BLaER1 (cell line): ENCODE measurements around the gene TNIK.
"Not testable (repeated sequence)": the region's sequence is repeated elsewhere in the genome, so short reads cannot be mapped to it uniquely, and the experiment has no call there.

Experiments used
- H3K27ac ChIP-seq: shearing (Covaris generic); formaldehyde crosslinking; 2 replicates; pipeline ENCODE4 v1.8.1; 2022
- H3K27me3 ChIP-seq: shearing (Covaris generic); formaldehyde crosslinking; 2 replicates; pipeline ENCODE4 v1.8.1; 2022
- H3K36me3 ChIP-seq: shearing (Covaris generic); formaldehyde crosslinking; 2 replicates; pipeline ENCODE4 v1.8.1; 2022
- H3K4me1 ChIP-seq: shearing (Covaris generic); formaldehyde crosslinking; 2 replicates; pipeline ENCODE4 v1.8.1; 2022
- H3K4me2 ChIP-seq: shearing (Covaris generic); formaldehyde crosslinking; 2 replicates; pipeline ENCODE4 v1.8.1; 2022
- H3K4me3 ChIP-seq: shearing (Covaris generic); formaldehyde crosslinking; 2 replicates; pipeline ENCODE4 v1.8.1; 2022
- H3K9ac ChIP-seq: shearing (Covaris generic); formaldehyde crosslinking; 2 replicates; pipeline ENCODE4 v1.8.1; 2022
- H3K9me3 ChIP-seq: shearing (Covaris generic); formaldehyde crosslinking; 2 replicates; pipeline ENCODE4 v1.8.1; 2022
- H4K20me1 ChIP-seq: shearing (Covaris generic); formaldehyde crosslinking; 2 replicates; pipeline ENCODE4 v1.8.1; 2022
- Cebpa-rat ChIP-seq: shearing (Covaris generic); IDR thresholded peaks from 2 replicates; pipeline ENCODE4 v1.8.1; 2022

The TNIK gene

DNA sequence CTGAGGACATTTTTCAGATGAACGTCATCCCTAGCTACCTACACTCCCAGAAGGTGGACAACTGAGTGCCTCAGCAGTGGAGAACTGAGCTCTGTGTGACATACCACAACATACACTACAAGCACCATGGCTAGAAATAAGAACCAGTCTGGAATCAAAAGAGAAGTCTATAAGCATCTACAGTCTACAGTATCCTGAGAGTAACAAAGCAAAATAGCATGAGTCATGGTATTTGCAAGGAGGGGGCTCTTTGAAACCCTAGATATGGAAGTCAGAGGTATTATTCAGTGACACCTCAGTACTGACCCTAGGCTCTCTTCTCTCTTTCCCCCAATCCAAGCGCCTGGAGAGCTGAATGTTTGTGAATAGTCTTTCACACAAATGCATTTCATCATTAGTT lies 87.5 kb downstream of the TNIK start:
- no peaks in the 10 kb centered on the region for H3K9me3 ChIP-seq
- H3K9ac ChIP-seq, result no peak overlapping the region
- no peaks in the 10 kb centered on the region for H3K27me3 ChIP-seq
- no peaks in the 10 kb centered on the region for H3K4me1 ChIP-seq
- no peak overlapping the region for H3K27ac ChIP-seq
- H3K4me3 ChIP-seq, result no peak overlapping the region
- no peaks in the 10 kb centered on the region for H4K20me1 ChIP-seq
- no peak for TF ChIP-seq Cebpa-rat
- no peaks in the 10 kb centered on the region for H3K36me3 ChIP-seq
- H3K4me2 ChIP-seq, result no peak overlapping the region

DNA sequence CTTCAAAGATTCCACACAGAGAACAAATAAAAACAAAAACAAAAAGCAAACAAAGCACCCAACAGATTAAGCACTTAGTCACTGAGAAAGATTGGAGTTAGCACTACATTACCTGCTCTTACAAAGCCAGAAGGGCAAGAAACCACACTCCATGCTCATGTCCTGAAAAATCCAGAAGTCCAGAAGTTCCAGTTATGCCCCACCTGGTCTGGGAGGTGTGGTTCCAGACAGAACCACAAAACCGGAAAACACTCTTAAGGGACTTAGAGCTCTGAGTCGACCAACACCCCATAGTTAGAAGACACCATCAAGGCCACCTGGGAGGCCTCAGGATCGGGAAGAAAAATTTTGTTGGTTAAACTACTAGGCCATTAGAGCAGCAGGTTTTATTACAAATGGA lies 88.9 kb downstream of the TNIK start:
- TF ChIP-seq Cebpa-rat, result no peak
- H3K27ac ChIP-seq, result no peak overlapping the region

DNA sequence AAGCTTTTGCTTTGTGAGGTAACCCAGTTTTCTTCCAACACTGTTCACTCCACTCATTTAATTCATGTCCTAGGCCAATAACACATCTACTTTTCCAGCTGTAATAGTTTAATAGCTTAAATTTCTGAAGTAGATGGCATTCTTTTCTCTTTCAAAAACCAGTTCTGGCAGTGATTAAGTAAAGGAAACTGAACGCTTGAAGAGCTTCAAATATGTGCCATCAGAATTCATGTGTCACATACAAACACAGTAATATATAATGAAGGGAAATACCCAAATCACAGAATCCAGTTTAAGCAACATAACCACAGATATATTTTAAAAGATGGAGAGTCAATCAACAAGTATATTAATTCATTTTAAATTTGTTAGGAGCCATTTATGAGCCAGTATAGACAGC lies 91.0 kb downstream of the TNIK start:
- no peak for TF ChIP-seq Cebpa-rat
- no peaks in the 10 kb centered on the region for H3K4me1 ChIP-seq
- no peak overlapping the region for H3K9ac ChIP-seq
- no peak overlapping the region for H3K4me2 ChIP-seq
- H3K36me3 ChIP-seq, result no peaks in the 10 kb centered on the region
- H3K4me3 ChIP-seq, result no peak overlapping the region
- no peak overlapping the region for H3K27ac ChIP-seq
- no peaks in the 10 kb centered on the region for H3K27me3 ChIP-seq
- no peaks in the 10 kb centered on the region for H4K20me1 ChIP-seq
- H3K9me3 ChIP-seq, result no peaks in the 10 kb centered on the region

More for the DNA sequence above, 88.9 kb downstream of the TNIK start:
- Histone ChIP-seq H3K4me1 (no peaks in the 10 kb centered on the region), H3K36me3 (no peaks in the 10 kb centered on the region), H3K9ac (no peak overlapping the region), H3K4me3 (no peak overlapping the region), H4K20me1 (no peaks in the 10 kb centered on the region), H3K9me3 (no peaks in the 10 kb centered on the region), H3K27me3 (no peaks in the 10 kb centered on the region), H3K4me2 (no peak overlapping the region)

DNA sequence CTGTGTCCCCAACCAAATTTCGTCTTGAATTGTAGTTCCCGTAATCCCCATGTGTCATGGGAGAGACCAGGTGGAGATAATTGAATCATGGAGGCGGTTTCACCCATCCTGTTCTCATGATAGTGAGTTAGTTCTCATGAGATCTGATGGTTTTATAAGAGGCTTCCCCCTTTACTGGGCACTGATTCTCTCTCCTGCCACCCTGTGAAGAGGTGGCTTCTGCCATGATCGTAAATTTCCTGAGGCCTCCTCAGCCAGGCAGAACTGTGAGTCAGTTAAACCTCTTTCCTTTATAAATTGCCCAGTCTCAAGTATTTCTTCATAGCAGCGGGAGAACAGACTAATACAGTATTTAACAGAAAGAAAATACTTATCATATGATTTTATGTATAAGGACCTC lies 93.5 kb downstream of the TNIK start:
- not testable (repeated sequence) for H3K9me3 ChIP-seq, H4K20me1 ChIP-seq, H3K4me3 ChIP-seq, H3K9ac ChIP-seq, H3K4me2 ChIP-seq, H3K27ac ChIP-seq, H3K4me1 ChIP-seq, H3K27me3 ChIP-seq, H3K36me3 ChIP-seq

DNA sequence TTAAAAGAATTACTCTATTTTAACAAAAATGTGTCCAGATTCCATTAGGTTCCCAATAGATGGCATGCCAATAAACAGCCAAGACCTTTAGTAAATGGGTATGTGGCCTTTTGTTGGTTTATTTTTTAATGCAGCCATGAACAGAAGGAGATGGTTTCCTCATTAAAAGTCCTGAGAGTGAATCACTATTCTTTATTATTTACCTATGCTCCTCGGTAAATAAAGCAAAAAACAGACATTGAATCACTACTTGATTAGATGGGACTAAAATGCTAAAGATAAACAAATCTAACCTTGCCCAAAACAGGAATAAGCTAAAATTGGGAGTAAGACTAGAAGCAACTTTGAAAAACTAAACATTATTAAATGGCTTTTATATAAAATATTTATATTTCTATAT lies 94.2 kb downstream of the TNIK start:
- Histone ChIP-seq H3K9ac (no peak overlapping the region), H3K4me2 (no peak overlapping the region), H3K4me1 (no peaks in the 10 kb centered on the region), H3K27me3 (no peaks in the 10 kb centered on the region), H4K20me1 (no peaks in the 10 kb centered on the region), H3K4me3 (no peak overlapping the region), H3K27ac (no peak overlapping the region), H3K36me3 (no peaks in the 10 kb centered on the region), H3K9me3 (no peaks in the 10 kb centered on the region)
- no peak for TF ChIP-seq Cebpa-rat

DNA sequence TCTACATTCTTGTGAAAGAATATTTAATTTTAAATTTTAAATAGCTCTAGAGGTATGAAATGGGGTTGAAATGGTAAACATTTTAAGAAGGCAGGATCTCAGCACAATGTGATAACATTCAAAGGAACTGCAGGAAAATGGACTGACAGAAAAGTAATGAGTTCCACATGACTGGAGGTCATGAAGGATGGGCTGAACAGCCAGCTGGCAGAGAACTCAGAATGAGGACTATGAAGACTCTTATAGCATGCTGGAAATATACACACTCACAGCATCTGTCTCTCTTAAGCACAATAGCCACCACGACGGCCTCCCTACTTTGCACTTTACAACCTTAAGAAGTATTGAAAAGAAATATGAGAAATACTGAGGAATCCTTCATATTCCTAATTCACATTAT lies 94.7 kb downstream of the TNIK start:
- Histone ChIP-seq H4K20me1 (no peaks in the 10 kb centered on the region), H3K9me3 (no peaks in the 10 kb centered on the region), H3K9ac (no peak overlapping the region), H3K27me3 (no peaks in the 10 kb centered on the region), H3K36me3 (no peaks in the 10 kb centered on the region), H3K27ac (no peak overlapping the region), H3K4me2 (no peak overlapping the region), H3K4me1 (no peaks in the 10 kb centered on the region), H3K4me3 (no peak overlapping the region)
- TF ChIP-seq Cebpa-rat, result no peak

DNA sequence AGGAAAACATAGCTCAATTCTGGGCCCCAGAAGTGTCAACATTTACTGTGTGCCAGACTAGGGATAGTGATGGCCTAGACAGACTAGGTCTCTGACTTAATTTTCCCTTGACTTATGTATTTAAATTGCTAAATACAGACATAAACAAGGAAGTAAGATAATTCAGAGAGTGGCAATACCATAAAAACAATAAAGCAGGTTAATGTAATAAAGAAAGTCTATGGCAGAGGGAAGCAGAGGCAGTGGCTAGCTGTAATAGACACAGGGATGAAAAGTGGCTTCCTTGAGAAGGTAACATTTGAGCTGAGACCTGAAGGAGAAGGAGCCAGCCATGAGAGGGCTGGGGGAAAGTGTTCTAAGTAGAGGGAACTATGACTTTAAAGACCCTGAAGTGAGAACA lies 95.7 kb downstream of the TNIK start:
- Histone ChIP-seq H3K4me1 (no peaks in the 10 kb centered on the region), H3K36me3 (no peaks in the 10 kb centered on the region), H3K9me3 (no peaks in the 10 kb centered on the region), H4K20me1 (no peaks in the 10 kb centered on the region), H3K27me3 (no peaks in the 10 kb centered on the region), H3K4me3 (no peak overlapping the region), H3K9ac (no peak overlapping the region), H3K4me2 (no peak overlapping the region), H3K27ac (no peak overlapping the region)
- no peak for TF ChIP-seq Cebpa-rat

DNA sequence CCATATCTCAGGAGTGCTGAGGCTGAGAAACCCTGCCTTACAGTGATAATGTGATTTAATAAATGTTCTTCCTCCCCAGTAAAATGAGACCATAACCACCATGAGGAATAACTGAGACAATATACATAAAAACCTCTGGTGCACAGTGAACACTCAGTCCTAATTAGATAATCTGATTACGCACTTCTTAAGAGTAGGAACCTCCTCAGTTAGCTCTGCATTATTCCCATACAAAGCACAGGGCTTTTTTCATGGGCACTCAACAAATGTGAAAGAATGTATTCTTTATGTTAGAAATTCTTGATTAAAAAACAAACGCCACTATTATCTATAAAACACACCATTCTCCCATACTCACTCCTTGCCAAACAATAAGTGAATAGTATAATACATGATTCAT lies 97.0 kb downstream of the TNIK start:
- no peak overlapping the region for H3K27ac ChIP-seq
- no peaks in the 10 kb centered on the region for H3K4me1 ChIP-seq
- H3K27me3 ChIP-seq, result no peaks in the 10 kb centered on the region
- no peaks in the 10 kb centered on the region for H4K20me1 ChIP-seq
- no peak for TF ChIP-seq Cebpa-rat
- H3K4me3 ChIP-seq, result no peak overlapping the region
- no peak overlapping the region for H3K9ac ChIP-seq
- H3K9me3 ChIP-seq, result no peaks in the 10 kb centered on the region
- H3K4me2 ChIP-seq, result no peak overlapping the region
- H3K36me3 ChIP-seq, result no peaks in the 10 kb centered on the region

DNA sequence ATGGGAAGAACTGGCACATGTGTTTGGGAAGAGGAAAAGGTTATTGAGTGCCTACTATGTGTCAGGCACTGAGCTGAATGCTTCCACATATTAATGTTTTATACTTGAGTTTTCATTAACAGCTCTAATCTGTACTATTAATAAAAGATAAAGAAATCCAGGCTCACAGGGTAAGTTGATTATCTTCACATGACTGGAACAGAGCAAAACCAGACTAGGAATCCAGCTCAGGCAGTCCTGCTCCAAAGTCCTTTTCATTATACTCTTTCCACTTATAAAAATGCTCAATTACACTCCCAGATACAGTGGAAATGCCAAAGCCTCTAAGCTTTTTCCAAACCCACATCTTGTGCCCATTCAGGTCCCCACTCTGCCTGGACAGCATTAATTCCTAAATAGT lies 97.6 kb downstream of the TNIK start:
- no peaks in the 10 kb centered on the region for H3K4me1 ChIP-seq
- H4K20me1 ChIP-seq, result no peaks in the 10 kb centered on the region
- no peak overlapping the region for H3K9ac ChIP-seq
- H3K4me2 ChIP-seq, result no peak overlapping the region
- H3K4me3 ChIP-seq, result no peak overlapping the region
- TF ChIP-seq Cebpa-rat, result no peak
- no peak overlapping the region for H3K27ac ChIP-seq
- no peaks in the 10 kb centered on the region for H3K9me3 ChIP-seq
- H3K36me3 ChIP-seq, result no peaks in the 10 kb centered on the region
- H3K27me3 ChIP-seq, result no peaks in the 10 kb centered on the region

DNA sequence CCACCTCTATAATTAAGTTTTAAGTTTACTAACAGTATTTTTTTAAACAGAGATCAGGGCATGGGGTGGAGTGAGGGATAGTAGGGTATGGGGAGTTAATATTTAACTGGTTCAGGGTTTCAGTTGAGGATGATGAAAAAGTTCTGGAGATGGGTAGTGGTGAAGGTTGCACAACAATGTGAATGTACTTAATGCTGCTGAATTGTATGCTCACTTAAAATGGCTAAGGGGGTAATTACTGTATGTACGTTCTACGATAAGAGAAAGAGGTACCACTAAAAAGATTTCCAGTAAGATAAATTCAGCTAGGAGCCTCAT lies 101.4 kb downstream of the TNIK start:
- H4K20me1 ChIP-seq, result no peaks in the 10 kb centered on the region
- H3K4me1 ChIP-seq, result no peaks in the 10 kb centered on the region
- no peaks in the 10 kb centered on the region for H3K36me3 ChIP-seq
- no peak overlapping the region for H3K4me3 ChIP-seq
- H3K27ac ChIP-seq, result no peak overlapping the region
- no peaks in the 10 kb centered on the region for H3K27me3 ChIP-seq
- H3K4me2 ChIP-seq, result no peak overlapping the region
- no peak for TF ChIP-seq Cebpa-rat
- no peak overlapping the region for H3K9ac ChIP-seq
- no peaks in the 10 kb centered on the region for H3K9me3 ChIP-seq

DNA sequence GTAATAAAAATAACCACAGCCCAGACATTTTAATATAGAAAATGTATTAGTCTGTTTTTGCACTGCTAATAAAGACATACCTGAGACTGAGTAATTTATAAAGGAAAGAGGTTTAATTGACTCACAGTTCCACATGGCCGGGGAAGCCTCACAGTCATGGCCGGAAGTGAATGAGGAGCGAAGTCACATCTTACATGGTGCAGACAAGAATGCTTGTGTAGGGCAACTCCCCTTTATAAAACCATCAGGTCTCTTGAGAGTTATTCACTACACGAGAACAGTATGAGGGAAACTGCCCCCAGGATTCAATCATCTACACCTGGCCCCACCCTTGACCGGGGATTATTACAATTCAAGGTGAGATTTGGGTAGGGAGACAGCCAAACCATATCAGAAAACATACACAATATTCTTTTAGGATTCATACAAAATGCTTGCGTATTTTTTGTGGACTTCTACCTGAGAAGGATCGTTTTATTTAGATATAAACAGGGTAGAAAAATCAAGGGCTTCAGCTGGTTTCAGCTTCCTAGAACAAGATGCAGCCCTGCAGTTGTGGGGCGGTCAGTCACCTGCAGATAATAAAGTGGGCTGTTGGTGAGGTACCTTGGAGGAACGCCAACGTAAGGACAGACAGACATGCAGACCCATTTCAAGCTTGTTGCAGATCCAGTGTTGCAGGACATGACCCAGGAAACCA lies 101.9 kb downstream of the TNIK start:
- no peaks in the 10 kb centered on the region for H3K36me3 ChIP-seq
- H3K27me3 ChIP-seq, result no peaks in the 10 kb centered on the region
- H3K9me3 ChIP-seq, result no peaks in the 10 kb centered on the region
- no peak for TF ChIP-seq Cebpa-rat
- H3K4me1 ChIP-seq, result no peaks in the 10 kb centered on the region
- H3K27ac ChIP-seq, result no peak overlapping the region
- no peaks in the 10 kb centered on the region for H4K20me1 ChIP-seq
- H3K9ac ChIP-seq, result no peak overlapping the region
- no peak overlapping the region for H3K4me2 ChIP-seq
- H3K4me3 ChIP-seq, result no peak overlapping the region
